ENCODE results near the gene WIPI1.

DNA sequence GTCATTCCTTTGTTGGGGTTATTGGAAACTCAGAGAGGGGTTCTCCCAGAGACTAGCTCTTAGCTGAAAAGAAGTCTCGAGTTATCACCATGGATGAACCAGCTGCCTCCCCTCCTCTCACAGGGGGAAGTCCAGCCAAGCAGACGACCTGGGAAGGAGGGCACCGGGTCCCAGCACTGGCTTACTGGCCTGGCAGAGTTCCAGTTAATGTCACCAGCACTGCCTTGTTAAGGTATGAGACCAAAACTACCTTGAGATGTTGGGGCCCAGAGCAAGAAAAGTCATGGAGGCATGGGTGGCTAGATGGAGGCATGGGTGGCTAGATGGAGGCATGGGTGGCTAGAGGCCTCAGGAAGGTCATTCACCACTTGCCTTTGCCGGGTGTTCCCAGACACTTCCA, 72.4 kb downstream of the WIPI1 start:
- TF ChIP-seq, protein P1, sequence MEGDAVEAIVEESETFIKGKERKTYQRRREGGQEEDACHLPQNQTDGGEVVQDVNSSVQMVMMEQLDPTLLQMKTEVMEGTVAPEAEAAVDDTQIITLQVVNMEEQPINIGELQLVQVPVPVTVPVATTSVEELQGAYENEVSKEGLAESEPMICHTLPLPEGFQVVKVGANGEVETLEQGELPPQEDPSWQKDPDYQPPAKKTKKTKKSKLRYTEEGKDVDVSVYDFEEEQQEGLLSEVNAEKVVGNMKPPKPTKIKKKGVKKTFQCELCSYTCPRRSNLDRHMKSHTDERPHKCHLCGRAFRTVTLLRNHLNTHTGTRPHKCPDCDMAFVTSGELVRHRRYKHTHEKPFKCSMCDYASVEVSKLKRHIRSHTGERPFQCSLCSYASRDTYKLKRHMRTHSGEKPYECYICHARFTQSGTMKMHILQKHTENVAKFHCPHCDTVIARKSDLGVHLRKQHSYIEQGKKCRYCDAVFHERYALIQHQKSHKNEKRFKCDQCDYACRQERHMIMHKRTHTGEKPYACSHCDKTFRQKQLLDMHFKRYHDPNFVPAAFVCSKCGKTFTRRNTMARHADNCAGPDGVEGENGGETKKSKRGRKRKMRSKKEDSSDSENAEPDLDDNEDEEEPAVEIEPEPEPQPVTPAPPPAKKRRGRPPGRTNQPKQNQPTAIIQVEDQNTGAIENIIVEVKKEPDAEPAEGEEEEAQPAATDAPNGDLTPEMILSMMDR (IDR thresholded peaks at IDR 0.05), result no peak
- TF ChIP-seq POLR2AphosphoS5 (IDR thresholded peaks at IDR 0.05) (no peak), POLR2A (IDR thresholded peaks at IDR 0.05) (no peak), EP300 (IDR thresholded peaks at IDR 0.05; ENCODE audit: low read depth) (no peak)
